Measurements from ENCODE around the gene PXK.

PXK gene

DNA sequence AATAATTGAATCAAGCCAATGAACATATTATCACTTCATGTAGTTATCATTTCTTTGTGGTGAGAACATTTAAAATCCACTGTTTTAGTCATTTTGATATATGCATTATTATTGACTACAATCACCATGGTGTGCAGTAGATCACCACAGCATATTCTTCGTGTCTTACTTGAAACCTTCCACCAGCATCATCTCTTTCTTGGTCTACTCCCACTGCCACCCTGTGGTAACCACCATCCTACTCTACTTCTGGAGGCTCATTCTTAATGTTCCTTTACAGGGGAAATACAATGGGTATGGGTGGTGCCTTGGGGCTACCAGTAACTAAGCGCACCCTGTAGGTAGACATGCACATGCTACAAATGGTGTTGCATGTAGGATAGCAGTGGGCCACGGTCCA lies 25.4 kb downstream of the PXK start:
- Histone ChIP-seq H3K9ac (ENCODE audit: insufficient read length) (no peak overlapping the region), H3K9me3 (ENCODE audit: low read depth, low read length) (no peaks in the 10 kb centered on the region), H3K27ac (no peak overlapping the region), H3K36me3 (ENCODE audit: insufficient read depth, low read length) (no peaks in the 10 kb centered on the region), H3K4me3 (no peak overlapping the region)
- DNase-seq (ENCODE audit: low read depth, low spot score): no peak
- TF ChIP-seq POLR2AphosphoS5 (IDR thresholded peaks at IDR 0.05; ENCODE audit: borderline replicate concordance, low read depth, low read length): no peak
- no peak for TF ChIP-seq FOXP2 (optimal IDR thresholded peaks at IDR 0.05; ENCODE audit: control extremely low read depth, extremely low read length, insufficient read depth)
- TF ChIP-seq EZH2 (IDR thresholded peaks at IDR 0.05): no peak

DNA sequence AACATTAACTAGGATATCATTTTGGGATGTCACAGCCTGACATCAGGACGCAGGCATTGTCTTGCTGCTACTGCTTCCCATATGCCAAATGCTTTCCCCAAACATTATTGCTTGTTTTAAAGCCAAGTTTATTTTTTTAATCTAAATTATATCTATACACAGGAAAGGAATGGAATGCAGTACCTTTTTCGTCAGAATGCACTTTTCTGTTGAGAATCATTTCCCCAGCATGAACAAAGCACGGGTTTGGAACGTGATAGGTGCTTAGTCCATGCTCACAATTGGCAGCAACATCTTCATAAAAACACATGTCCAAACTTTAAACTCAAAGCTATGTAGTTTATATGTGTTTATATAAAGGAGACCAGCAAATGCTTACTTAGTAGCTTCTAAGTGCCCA lies 26.1 kb downstream of the PXK start:
- DNase-seq (ENCODE audit: low read depth, low spot score): no peak
- TF ChIP-seq FOXP2 (optimal IDR thresholded peaks at IDR 0.05; ENCODE audit: control extremely low read depth, extremely low read length, insufficient read depth) (no peak), EZH2 (IDR thresholded peaks at IDR 0.05) (no peak), POLR2AphosphoS5 (IDR thresholded peaks at IDR 0.05; ENCODE audit: borderline replicate concordance, low read depth, low read length) (no peak)
- no peak overlapping the region for H3K27ac ChIP-seq
- H3K9ac ChIP-seq (ENCODE audit: insufficient read length): no peak overlapping the region
- H3K4me3 ChIP-seq: no peak overlapping the region
- H3K9me3 ChIP-seq (ENCODE audit: low read depth, low read length): no peaks in the 10 kb centered on the region
- no peaks in the 10 kb centered on the region for H3K36me3 ChIP-seq (ENCODE audit: insufficient read depth, low read length)

- DNase-seq (ENCODE audit: low read depth, low spot score): no peak
- no peak overlapping the region for H3K27ac ChIP-seq
- H3K9ac ChIP-seq (ENCODE audit: insufficient read length): no peak overlapping the region
- H3K36me3 ChIP-seq (ENCODE audit: insufficient read depth, low read length): no peaks in the 10 kb centered on the region
- no peak for TF ChIP-seq FOXP2 (optimal IDR thresholded peaks at IDR 0.05; ENCODE audit: control extremely low read depth, extremely low read length, insufficient read depth)
- no peaks in the 10 kb centered on the region for H3K9me3 ChIP-seq (ENCODE audit: low read depth, low read length)
- H3K4me3 ChIP-seq: no peak overlapping the region
Observed at GRCh38 chr3:58359621-58360020, 26.9 kb downstream of the PXK start.

- no peaks in the 10 kb centered on the region for H3K9me3 ChIP-seq (ENCODE audit: low read depth, low read length)
- H3K27ac ChIP-seq: no peak overlapping the region
- DNase-seq (ENCODE audit: low read depth, low spot score): peak; percentile 34
- TF ChIP-seq FOXP2 (optimal IDR thresholded peaks at IDR 0.05; ENCODE audit: control extremely low read depth, extremely low read length, insufficient read depth): no peak
- TF ChIP-seq EZH2 (IDR thresholded peaks at IDR 0.05): no peak
- no peak for TF ChIP-seq POLR2AphosphoS5 (IDR thresholded peaks at IDR 0.05; ENCODE audit: borderline replicate concordance, low read depth, low read length)
- H3K9ac ChIP-seq (ENCODE audit: insufficient read length): no peak overlapping the region
- no peak overlapping the region for H3K4me3 ChIP-seq
- no peaks in the 10 kb centered on the region for H3K36me3 ChIP-seq (ENCODE audit: insufficient read depth, low read length)
Observed at GRCh38 chr3:58361866-58362265, 29.2 kb downstream of the PXK start.

DNA sequence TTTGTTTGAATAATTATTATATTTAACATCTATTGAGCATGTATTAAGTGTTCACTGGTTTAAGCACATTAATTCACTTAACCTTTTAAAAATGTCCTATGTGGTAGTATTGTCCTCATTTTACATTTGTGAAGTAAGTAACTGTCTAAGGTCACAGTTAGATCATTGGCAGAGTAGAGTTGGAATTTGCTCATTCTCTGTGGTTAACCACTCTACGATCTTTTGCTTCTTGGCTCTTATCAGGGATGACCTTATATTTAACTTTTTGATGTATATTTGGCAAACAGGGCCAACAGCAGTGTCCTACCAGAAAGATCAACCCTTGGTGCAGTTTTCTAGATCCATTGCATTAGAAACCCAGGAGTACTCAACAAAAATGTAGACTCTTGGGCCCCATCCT lies 34.0 kb downstream of the PXK start:
- H3K27ac ChIP-seq: no peak overlapping the region
- no peak overlapping the region for H3K4me3 ChIP-seq
- no peak for DNase-seq (ENCODE audit: low read depth, low spot score)
- H3K36me3 ChIP-seq (ENCODE audit: insufficient read depth, low read length): no peaks in the 10 kb centered on the region
- H3K9ac ChIP-seq (ENCODE audit: insufficient read length): no peak overlapping the region
- no peak for TF ChIP-seq POLR2AphosphoS5 (IDR thresholded peaks at IDR 0.05; ENCODE audit: borderline replicate concordance, low read depth, low read length)
- no peak for TF ChIP-seq EZH2 (IDR thresholded peaks at IDR 0.05)
- no peak for TF ChIP-seq FOXP2 (optimal IDR thresholded peaks at IDR 0.05; ENCODE audit: control extremely low read depth, extremely low read length, insufficient read depth)
- H3K9me3 ChIP-seq (ENCODE audit: low read depth, low read length): no peaks in the 10 kb centered on the region

DNA sequence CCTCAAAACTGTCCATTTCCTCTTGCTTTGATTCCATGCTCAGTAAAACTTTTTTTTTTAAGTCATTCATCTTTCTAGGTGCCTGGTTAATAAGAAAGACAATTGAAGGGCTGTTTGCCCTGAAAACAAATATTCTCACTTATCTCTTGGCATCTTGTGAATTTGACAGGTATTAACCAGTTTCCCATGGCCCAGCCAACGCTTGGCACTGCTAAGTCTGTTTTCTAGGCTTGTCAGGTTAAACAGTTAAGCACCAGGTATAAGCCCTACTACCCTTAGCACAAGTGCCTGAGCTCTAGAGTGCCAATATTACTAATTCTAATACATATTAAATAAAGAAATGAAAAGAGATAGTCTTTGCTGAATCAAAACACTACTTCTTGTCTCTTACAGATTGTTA lies 36.3 kb downstream of the PXK start:
- Histone ChIP-seq H3K36me3 (ENCODE audit: insufficient read depth, low read length) (no peaks in the 10 kb centered on the region), H3K27ac (no peak overlapping the region)
- TF ChIP-seq FOXP2 (optimal IDR thresholded peaks at IDR 0.05; ENCODE audit: control extremely low read depth, extremely low read length, insufficient read depth) (no peak), POLR2AphosphoS5 (IDR thresholded peaks at IDR 0.05; ENCODE audit: borderline replicate concordance, low read depth, low read length) (no peak), EZH2 (IDR thresholded peaks at IDR 0.05) (no peak)

GRCh38 chr3:58369876-58370275 lies 37.2 kb downstream of the PXK start:
- DNase-seq (ENCODE audit: low read depth, low spot score): no peak
- no peaks in the 10 kb centered on the region for H3K9me3 ChIP-seq (ENCODE audit: low read depth, low read length)
- H3K4me3 ChIP-seq: no peak overlapping the region
- no peak overlapping the region for H3K27ac ChIP-seq
- no peak for TF ChIP-seq FOXP2 (optimal IDR thresholded peaks at IDR 0.05; ENCODE audit: control extremely low read depth, extremely low read length, insufficient read depth)
- TF ChIP-seq POLR2AphosphoS5 (IDR thresholded peaks at IDR 0.05; ENCODE audit: borderline replicate concordance, low read depth, low read length): no peak
- no peaks in the 10 kb centered on the region for H3K36me3 ChIP-seq (ENCODE audit: insufficient read depth, low read length)
- H3K9ac ChIP-seq (ENCODE audit: insufficient read length): no peak overlapping the region

More for the DNA sequence above, 36.3 kb downstream of the PXK start:
- H3K4me3 ChIP-seq: no peak overlapping the region
- no peak for DNase-seq (ENCODE audit: low read depth, low spot score)
- H3K9me3 ChIP-seq (ENCODE audit: low read depth, low read length): no peaks in the 10 kb centered on the region
- no peak overlapping the region for H3K9ac ChIP-seq (ENCODE audit: insufficient read length)

- Histone ChIP-seq H3K36me3 (ENCODE audit: insufficient read depth, low read length) (no peaks in the 10 kb centered on the region), H3K9me3 (ENCODE audit: low read depth, low read length) (no peaks in the 10 kb centered on the region), H3K27ac (no peak overlapping the region), H3K4me3 (no peak overlapping the region), H3K9ac (ENCODE audit: insufficient read length) (no peak overlapping the region)
- TF ChIP-seq FOXP2 (optimal IDR thresholded peaks at IDR 0.05; ENCODE audit: control extremely low read depth, extremely low read length, insufficient read depth): no peak
- no peak for TF ChIP-seq EZH2 (IDR thresholded peaks at IDR 0.05)
- TF ChIP-seq POLR2AphosphoS5 (IDR thresholded peaks at IDR 0.05; ENCODE audit: borderline replicate concordance, low read depth, low read length): no peak
- no peak for DNase-seq (ENCODE audit: low read depth, low spot score)
Observed at GRCh38 chr3:58370407-58370806, 37.7 kb downstream of the PXK start.

- H3K27ac ChIP-seq: no peak overlapping the region
- H3K9me3 ChIP-seq (ENCODE audit: low read depth, low read length): no peaks in the 10 kb centered on the region
- TF ChIP-seq FOXP2 (optimal IDR thresholded peaks at IDR 0.05; ENCODE audit: control extremely low read depth, extremely low read length, insufficient read depth) (no peak), POLR2AphosphoS5 (IDR thresholded peaks at IDR 0.05; ENCODE audit: borderline replicate concordance, low read depth, low read length) (no peak), EZH2 (IDR thresholded peaks at IDR 0.05) (no peak)
- DNase-seq (ENCODE audit: low read depth, low spot score): no peak
- no peak overlapping the region for H3K4me3 ChIP-seq
- H3K9ac ChIP-seq (ENCODE audit: insufficient read length): no peak overlapping the region
- H3K36me3 ChIP-seq (ENCODE audit: insufficient read depth, low read length): no peaks in the 10 kb centered on the region
Observed at GRCh38 chr3:58371754-58372153, 39.1 kb downstream of the PXK start.

Data from SK-N-MC (cell line).